ENCODE measurements around the gene GJA4. TPM values are rescaled to one million over a fixed set of nuclear protein-coding genes. Genes with fewer than 3 reads are reported as not detected.

The GJA4 gene
- total RNA-seq, 1 experiment from 2014 or later = 1.4 TPM

GRCh38 chr1:34833711-34834110, 40.9 kb downstream of the GJA4 start:
- DNase-seq = no peak

More at GRCh38 chr1:34833711-34834110, 40.9 kb downstream of the GJA4 start:
- Histone ChIP-seq H3K56ac (ENCODE audit: insufficient read length, low read depth, low read length) (no peak overlapping the region), H3K9me3 (ENCODE audit: control insufficient read depth, low read depth, low read length) (no peaks in the 10 kb centered on the region), H3K27ac (ENCODE audit: insufficient read length, low read depth, low read length) (no peak overlapping the region), H2BK120ac (ENCODE audit: low read depth, low read length, poor library complexity, severe bottlenecking) (no peak overlapping the region), H3K79me2 (ENCODE audit: insufficient read depth, low read length) (no peaks in the 10 kb centered on the region), H2BK5ac (ENCODE audit: insufficient read length, low read length) (no peak overlapping the region), H2AK5ac (ENCODE audit: insufficient read length, low read length) (no peak overlapping the region), H4K20me1 (ENCODE audit: control insufficient read depth, insufficient read depth, insufficient read length) (no peaks in the 10 kb centered on the region), H3K79me1 (ENCODE audit: insufficient read depth, low read depth, low read length, poor library complexity, severe bottlenecking) (no peaks in the 10 kb centered on the region), H3K23me2 (ENCODE audit: insufficient read length, low read depth, low read length, poor library complexity, severe bottlenecking) (no peaks in the 10 kb centered on the region), H3K27me3 (ENCODE audit: insufficient read depth, low read length) (no peaks in the 10 kb centered on the region; the same call in 1 of the 2 replicates), H4K91ac (ENCODE audit: insufficient read length, low read depth, low read length) (no peak overlapping the region), H4K5ac (ENCODE audit: insufficient read length, low read depth, low read length) (no peak overlapping the region), H3K23ac (ENCODE audit: insufficient read length, low read depth, low read length) (no peak overlapping the region), H2AFZ (ENCODE audit: low read length) (no peak overlapping the region), H3T11ph (ENCODE audit: low read length) (no peak overlapping the region), H3K4me1 (ENCODE audit: insufficient read depth, low read length) (no peaks in the 10 kb centered on the region), H3K4me2 (ENCODE audit: insufficient read depth, insufficient read length, low read length) (no peak overlapping the region), H4K8ac (replicated peaks; ENCODE audit: insufficient read length, low read depth, low read length) (no peak overlapping the region), H3K14ac (ENCODE audit: insufficient read depth, low read length) (no peak overlapping the region), H3K4ac (ENCODE audit: low read depth, low read length) (no peak overlapping the region), H2BK20ac (ENCODE audit: low read depth, low read length, poor library complexity, severe bottlenecking) (no peak overlapping the region), H3K18ac (ENCODE audit: insufficient read length, low read depth, low read length) (no peak overlapping the region), H2BK15ac (ENCODE audit: low read depth, low read length) (no peak overlapping the region), H2BK12ac (ENCODE audit: insufficient read length, low read depth, low read length) (no peak overlapping the region), H3K9ac (ENCODE audit: extremely low read depth, insufficient read length, low read length) (no peak overlapping the region)
- Mint-ChIP-seq H3K9me3 (no peaks in the 10 kb centered on the region), H3K36me3 (ENCODE audit: insufficient read depth in 1 of 3, low read depth in 3 of 3) (no peaks in the 10 kb centered on the region), H3K4me3 (no peak overlapping the region), H3K27me3 (ENCODE audit: low read depth) (peaks cover 4% of the 10 kb centered on the region), H3K27ac (no peak overlapping the region), H3K4me1 (peaks cover 2 to 3% of the 10 kb centered on the region in 2 experiments; a peak in 3 of 4 replicates)
- no CpG with 5 or more reads among the region's 1 CpG for WGBS (ENCODE audit: extremely low coverage, insufficient read length, low lambda C conversion rate)
- TF ChIP-seq, protein P1, sequence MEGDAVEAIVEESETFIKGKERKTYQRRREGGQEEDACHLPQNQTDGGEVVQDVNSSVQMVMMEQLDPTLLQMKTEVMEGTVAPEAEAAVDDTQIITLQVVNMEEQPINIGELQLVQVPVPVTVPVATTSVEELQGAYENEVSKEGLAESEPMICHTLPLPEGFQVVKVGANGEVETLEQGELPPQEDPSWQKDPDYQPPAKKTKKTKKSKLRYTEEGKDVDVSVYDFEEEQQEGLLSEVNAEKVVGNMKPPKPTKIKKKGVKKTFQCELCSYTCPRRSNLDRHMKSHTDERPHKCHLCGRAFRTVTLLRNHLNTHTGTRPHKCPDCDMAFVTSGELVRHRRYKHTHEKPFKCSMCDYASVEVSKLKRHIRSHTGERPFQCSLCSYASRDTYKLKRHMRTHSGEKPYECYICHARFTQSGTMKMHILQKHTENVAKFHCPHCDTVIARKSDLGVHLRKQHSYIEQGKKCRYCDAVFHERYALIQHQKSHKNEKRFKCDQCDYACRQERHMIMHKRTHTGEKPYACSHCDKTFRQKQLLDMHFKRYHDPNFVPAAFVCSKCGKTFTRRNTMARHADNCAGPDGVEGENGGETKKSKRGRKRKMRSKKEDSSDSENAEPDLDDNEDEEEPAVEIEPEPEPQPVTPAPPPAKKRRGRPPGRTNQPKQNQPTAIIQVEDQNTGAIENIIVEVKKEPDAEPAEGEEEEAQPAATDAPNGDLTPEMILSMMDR (conservative IDR thresholded peaks at IDR 0.05) = no peak
